WTC11 (cell line): ENCODE results near the gene CD48. TPM values are rescaled to one million over a fixed set of nuclear protein-coding genes. Genes with fewer than 3 reads are reported as not detected.
A peak's percentile ranks its signal among the peaks of the same experiment; 100 is the strongest.

Experiments used
- ATAC-seq: fragments of 200-7000 bp; cut with Tn5 transposase; 2 replicates; pipeline ENCODE4 v1.10.0; 2021; ENCODE audit warnings: mild to moderate bottlenecking, moderate library complexity
- CTCF ChIA-PET: fragments of 300-600 bp; sonication (Branson Sonifier 250); formaldehyde crosslinking; loops from one replicate; lab custom pipeline; 2021; ENCODE audit warnings: antibody characterized with exemption; lab: Charles Lee
- POLR2A ChIA-PET: fragments of 350-600 bp; sonication (Branson Sonifier 250); formaldehyde crosslinking; loops from one replicate; lab custom pipeline; 2021; ENCODE audit warnings: antibody characterized with exemption; lab: Charles Lee
- DNase-seq: peaks from one replicate; pipeline ENCODE4 v3.0.0; 2021; ENCODE audit warnings: low spot score
- H3K27ac Mint-ChIP-seq: 2 replicates; pipeline ENCODE4 v1.8.0; 2021; ENCODE audit warnings: mixed read lengths
- H3K27me3 Mint-ChIP-seq: 2 replicates; pipeline ENCODE4 v1.8.0; 2021; ENCODE audit warnings: low read depth, mild to moderate bottlenecking, moderate library complexity, mixed read lengths
- H3K36me3 Mint-ChIP-seq: 2 replicates; pipeline ENCODE4 v1.8.0; 2021; ENCODE audit warnings: mixed read lengths
- H3K4me1 Mint-ChIP-seq: 2 replicates; pipeline ENCODE4 v1.8.0; 2022; ENCODE audit warnings: mixed read lengths
- H3K4me3 Mint-ChIP-seq: 2 replicates; pipeline ENCODE4 v1.8.0; 2021; ENCODE audit warnings: mild to moderate bottlenecking, moderate library complexity, mixed read lengths
- H3K9me3 Mint-ChIP-seq: 2 replicates; pipeline ENCODE4 v1.8.0; 2021; ENCODE audit warnings: mixed read lengths
- ELF4 ChIP-seq: sonication (generic); formaldehyde crosslinking; IDR thresholded peaks from 2 replicates; pipeline ENCODE4 v1.8.1; 2022; ENCODE audit warnings: low read depth, mild to moderate bottlenecking, moderate library complexity, missing genetic modification reagents
- MAX ChIP-seq: sonication (generic); formaldehyde crosslinking; IDR thresholded peaks from 2 replicates; pipeline ENCODE4 v1.8.0; 2022; ENCODE audit warnings: mild to moderate bottlenecking, missing genetic modification reagents
- PRRX2 ChIP-seq: fragments of 250-450 bp; sonication (Bioruptor Pico); IDR thresholded peaks from 2 replicates; pipeline ENCODE4 v1.8.0; 2021; ENCODE audit warnings: mild to moderate bottlenecking
- SMAD3 ChIP-seq: sonication (generic); formaldehyde crosslinking; IDR thresholded peaks from 2 replicates; pipeline ENCODE4 v1.8.0; 2022; ENCODE audit warnings: missing genetic modification reagents, mild to moderate bottlenecking, borderline replicate concordance
- USF1 ChIP-seq: sonication (generic); formaldehyde crosslinking; IDR thresholded peaks from 2 replicates; pipeline ENCODE4 v1.8.0; 2022; ENCODE audit warnings: mild to moderate bottlenecking, missing genetic modification reagents
- ZNF232 ChIP-seq: sonication (generic); formaldehyde crosslinking; IDR thresholded peaks from 2 replicates; pipeline ENCODE4 v1.8.0; 2022; ENCODE audit warnings: mild to moderate bottlenecking, missing genetic modification reagents
- ZNF263 ChIP-seq: sonication (generic); formaldehyde crosslinking; IDR thresholded peaks from 2 replicates; pipeline ENCODE4 v1.8.1; 2022; ENCODE audit warnings: low read depth, mild to moderate bottlenecking, moderate library complexity, missing genetic modification reagents
- ZNF423 ChIP-seq: fragments of 250-450 bp; sonication (Bioruptor Pico); IDR thresholded peaks from 2 replicates; pipeline ENCODE4 v2.1.2; 2022; ENCODE audit warnings: mild to moderate bottlenecking, moderate library complexity
- total RNA-seq: library from RNA; stranded (reverse); gene quantifications from 3 replicates; pipeline ENCODE4 v1.2.3, GENCODE V29; 2021
- TF ChIP-seq, protein P1 (sequence below): fragments of 250-450 bp; sonication (Bioruptor Pico); conservative IDR thresholded peaks from 2 replicates; pipeline ENCODE4 v1.9.0; 2021; ENCODE audit warnings: mild to moderate bottlenecking
- TF ChIP-seq, protein P2 (sequence below): sonication (generic); formaldehyde crosslinking; IDR thresholded peaks from 2 replicates; pipeline ENCODE4 v1.8.1; 2022; ENCODE audit warnings: missing genetic modification reagents, borderline replicate concordance
- TF ChIP-seq, protein P3 (sequence below): sonication (generic); formaldehyde crosslinking; IDR thresholded peaks from 2 replicates; pipeline ENCODE4 v1.8.1; 2023; ENCODE audit warnings: mild to moderate bottlenecking, missing genetic modification reagents
- TF ChIP-seq, protein P4 (sequence below): fragments of 250-450 bp; sonication (Bioruptor Pico); IDR thresholded peaks from 2 replicates; pipeline ENCODE4 v1.9.0; 2021; ENCODE audit warnings: mild to moderate bottlenecking
- TF ChIP-seq, protein P5 (sequence below): sonication (generic); formaldehyde crosslinking; conservative IDR thresholded peaks from 2 replicates; pipeline ENCODE4 v1.8.1; 2023; ENCODE audit warnings: mild to moderate bottlenecking, low read depth, missing genetic modification reagents, moderate library complexity

The CD48 gene
- total RNA-seq, 1 experiment from 2014 or later = 0.66 TPM

DNA sequence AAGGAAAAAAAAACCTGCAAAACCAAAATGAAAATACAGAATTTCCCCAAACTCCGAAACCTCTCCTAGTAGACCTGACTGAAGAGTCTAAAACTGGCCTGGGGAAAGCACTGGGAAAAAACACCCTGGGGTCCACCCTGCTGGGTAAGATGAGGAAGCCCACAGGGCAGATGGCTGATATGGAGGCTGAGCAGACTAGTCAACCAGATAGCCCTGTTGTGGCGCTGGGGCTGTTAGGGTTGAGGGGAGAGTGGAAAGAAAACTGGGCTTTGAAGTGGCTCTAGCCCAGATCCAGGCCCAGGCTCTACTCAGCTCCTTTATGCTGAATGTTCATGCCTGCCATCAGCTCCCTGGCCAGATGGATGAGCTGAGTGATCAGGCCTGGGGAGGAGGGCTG, 58.0 kb downstream of the CD48 start:
- no peak overlapping the region for H3K4me3 Mint-ChIP-seq
- H3K4me1 Mint-ChIP-seq = peaks cover 62% of the 10 kb centered on the region
- TF ChIP-seq, protein P1, sequence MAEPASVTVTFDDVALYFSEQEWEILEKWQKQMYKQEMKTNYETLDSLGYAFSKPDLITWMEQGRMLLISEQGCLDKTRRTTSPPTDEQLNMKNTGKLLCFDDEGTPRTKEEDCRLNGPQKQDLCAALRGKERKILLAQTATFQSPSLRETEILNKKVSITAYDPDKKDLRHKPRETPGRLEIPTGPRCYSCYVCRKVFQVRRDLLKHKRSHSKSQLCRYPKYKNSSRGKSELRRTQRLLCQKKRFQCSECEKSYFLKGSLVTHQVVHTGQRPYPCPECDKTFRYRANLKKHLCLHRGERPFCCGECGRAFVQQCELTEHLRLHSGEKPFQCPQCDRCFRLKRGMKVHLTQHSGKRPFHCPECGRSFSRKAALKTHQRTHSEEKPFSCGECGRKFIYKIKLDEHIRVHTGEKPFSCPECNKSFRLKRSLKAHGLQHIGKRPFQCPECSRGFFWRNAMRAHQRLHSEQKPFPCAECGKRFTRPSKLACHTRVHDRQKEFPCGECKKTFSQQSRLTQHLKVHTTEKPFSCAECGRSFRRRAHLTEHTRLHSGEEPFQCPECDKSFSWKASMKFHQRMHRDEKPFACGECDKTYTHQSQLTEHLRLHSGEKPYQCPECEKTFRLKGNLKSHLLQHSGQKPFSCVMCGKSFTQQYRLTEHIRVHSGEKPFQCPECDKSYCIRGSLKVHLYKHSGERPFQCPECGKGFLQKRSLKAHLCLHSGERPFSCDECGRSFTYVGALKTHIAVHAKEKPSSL (CRISPR knock-in tag) = no peak
- TF ChIP-seq USF1 = no peak
- TF ChIP-seq PRRX2 (CRISPR knock-in tag) = no peak
- TF ChIP-seq, protein P2, sequence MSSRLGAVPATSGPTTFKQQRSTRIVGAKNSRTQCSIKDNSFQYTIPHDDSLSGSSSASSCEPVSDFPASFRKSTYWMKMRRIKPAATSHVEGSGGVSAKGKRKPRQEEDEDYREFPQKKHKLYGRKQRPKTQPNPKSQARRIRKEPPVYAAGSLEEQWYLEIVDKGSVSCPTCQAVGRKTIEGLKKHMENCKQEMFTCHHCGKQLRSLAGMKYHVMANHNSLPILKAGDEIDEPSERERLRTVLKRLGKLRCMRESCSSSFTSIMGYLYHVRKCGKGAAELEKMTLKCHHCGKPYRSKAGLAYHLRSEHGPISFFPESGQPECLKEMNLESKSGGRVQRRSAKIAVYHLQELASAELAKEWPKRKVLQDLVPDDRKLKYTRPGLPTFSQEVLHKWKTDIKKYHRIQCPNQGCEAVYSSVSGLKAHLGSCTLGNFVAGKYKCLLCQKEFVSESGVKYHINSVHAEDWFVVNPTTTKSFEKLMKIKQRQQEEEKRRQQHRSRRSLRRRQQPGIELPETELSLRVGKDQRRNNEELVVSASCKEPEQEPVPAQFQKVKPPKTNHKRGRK (CRISPR knock-in tag) = peak; percentile 62; the same call in 1 of the 2 replicates
- no peak for TF ChIP-seq ZNF232 (CRISPR knock-in tag)
- no peak for TF ChIP-seq ZNF423
- no peak for TF ChIP-seq ZNF263 (CRISPR knock-in tag)
- TF ChIP-seq SMAD3 (CRISPR knock-in tag) = 0 out of 2 replicates have a peak, but pooled peaks have one; percentile 27
- peaks cover 6% of the 10 kb centered on the region; the same call in 1 of the 2 replicates for H3K27me3 Mint-ChIP-seq
- ChIA-PET CTCF (no interaction called here), POLR2A (no interaction called here)
- peaks cover 4% of the 10 kb centered on the region; the same call in 1 of the 2 replicates for H3K36me3 Mint-ChIP-seq
- H3K9me3 Mint-ChIP-seq = peaks cover 8% of the 10 kb centered on the region
- no peak for ATAC-seq
- no peak for DNase-seq
- H3K27ac Mint-ChIP-seq = peak overlapping the region; percentile 98

GRCh38 chr1:160652924-160653619, 58.5 kb downstream of the CD48 start:
- Mint-ChIP-seq H3K27me3 (peaks cover 6% of the 10 kb centered on the region; the same call in 1 of the 2 replicates), H3K4me1 (peaks cover 58% of the 10 kb centered on the region), H3K27ac (peak overlapping the region; percentile 98), H3K9me3 (peaks cover 8% of the 10 kb centered on the region), H3K36me3 (peaks cover 4% of the 10 kb centered on the region; the same call in 1 of the 2 replicates), H3K4me3 (no peak overlapping the region; the same call in 1 of the 2 replicates)
- TF ChIP-seq MAX (0 out of 2 replicates have a peak, but pooled peaks have one; percentile 21), ELF4 (no peak)
- TF ChIP-seq, protein P3, sequence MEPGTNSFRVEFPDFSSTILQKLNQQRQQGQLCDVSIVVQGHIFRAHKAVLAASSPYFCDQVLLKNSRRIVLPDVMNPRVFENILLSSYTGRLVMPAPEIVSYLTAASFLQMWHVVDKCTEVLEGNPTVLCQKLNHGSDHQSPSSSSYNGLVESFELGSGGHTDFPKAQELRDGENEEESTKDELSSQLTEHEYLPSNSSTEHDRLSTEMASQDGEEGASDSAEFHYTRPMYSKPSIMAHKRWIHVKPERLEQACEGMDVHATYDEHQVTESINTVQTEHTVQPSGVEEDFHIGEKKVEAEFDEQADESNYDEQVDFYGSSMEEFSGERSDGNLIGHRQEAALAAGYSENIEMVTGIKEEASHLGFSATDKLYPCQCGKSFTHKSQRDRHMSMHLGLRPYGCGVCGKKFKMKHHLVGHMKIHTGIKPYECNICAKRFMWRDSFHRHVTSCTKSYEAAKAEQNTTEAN = no peak
- TF ChIP-seq, protein P4, sequence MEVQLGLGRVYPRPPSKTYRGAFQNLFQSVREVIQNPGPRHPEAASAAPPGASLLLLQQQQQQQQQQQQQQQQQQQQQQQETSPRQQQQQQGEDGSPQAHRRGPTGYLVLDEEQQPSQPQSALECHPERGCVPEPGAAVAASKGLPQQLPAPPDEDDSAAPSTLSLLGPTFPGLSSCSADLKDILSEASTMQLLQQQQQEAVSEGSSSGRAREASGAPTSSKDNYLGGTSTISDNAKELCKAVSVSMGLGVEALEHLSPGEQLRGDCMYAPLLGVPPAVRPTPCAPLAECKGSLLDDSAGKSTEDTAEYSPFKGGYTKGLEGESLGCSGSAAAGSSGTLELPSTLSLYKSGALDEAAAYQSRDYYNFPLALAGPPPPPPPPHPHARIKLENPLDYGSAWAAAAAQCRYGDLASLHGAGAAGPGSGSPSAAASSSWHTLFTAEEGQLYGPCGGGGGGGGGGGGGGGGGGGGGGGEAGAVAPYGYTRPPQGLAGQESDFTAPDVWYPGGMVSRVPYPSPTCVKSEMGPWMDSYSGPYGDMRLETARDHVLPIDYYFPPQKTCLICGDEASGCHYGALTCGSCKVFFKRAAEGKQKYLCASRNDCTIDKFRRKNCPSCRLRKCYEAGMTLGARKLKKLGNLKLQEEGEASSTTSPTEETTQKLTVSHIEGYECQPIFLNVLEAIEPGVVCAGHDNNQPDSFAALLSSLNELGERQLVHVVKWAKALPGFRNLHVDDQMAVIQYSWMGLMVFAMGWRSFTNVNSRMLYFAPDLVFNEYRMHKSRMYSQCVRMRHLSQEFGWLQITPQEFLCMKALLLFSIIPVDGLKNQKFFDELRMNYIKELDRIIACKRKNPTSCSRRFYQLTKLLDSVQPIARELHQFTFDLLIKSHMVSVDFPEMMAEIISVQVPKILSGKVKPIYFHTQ (CRISPR knock-in tag) = no peak
- TF ChIP-seq, protein P5, sequence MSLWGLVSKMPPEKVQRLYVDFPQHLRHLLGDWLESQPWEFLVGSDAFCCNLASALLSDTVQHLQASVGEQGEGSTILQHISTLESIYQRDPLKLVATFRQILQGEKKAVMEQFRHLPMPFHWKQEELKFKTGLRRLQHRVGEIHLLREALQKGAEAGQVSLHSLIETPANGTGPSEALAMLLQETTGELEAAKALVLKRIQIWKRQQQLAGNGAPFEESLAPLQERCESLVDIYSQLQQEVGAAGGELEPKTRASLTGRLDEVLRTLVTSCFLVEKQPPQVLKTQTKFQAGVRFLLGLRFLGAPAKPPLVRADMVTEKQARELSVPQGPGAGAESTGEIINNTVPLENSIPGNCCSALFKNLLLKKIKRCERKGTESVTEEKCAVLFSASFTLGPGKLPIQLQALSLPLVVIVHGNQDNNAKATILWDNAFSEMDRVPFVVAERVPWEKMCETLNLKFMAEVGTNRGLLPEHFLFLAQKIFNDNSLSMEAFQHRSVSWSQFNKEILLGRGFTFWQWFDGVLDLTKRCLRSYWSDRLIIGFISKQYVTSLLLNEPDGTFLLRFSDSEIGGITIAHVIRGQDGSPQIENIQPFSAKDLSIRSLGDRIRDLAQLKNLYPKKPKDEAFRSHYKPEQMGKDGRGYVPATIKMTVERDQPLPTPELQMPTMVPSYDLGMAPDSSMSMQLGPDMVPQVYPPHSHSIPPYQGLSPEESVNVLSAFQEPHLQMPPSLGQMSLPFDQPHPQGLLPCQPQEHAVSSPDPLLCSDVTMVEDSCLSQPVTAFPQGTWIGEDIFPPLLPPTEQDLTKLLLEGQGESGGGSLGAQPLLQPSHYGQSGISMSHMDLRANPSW (CRISPR knock-in tag) = no peak
- ATAC-seq (peak; percentile 52), DNase-seq (no peak)
- POLR2A ChIA-PET = no interaction called here
- CTCF ChIA-PET = no interaction called here
